HEK293T (cell line): Measurements from ENCODE around the gene SLC19A3.
"Not testable (repeated sequence)": the region's sequence is repeated elsewhere in the genome, so short reads cannot be mapped to it uniquely, and the experiment has no call there.

Source experiments
- CTCF ChIA-PET: fragments of 350-600 bp; formaldehyde crosslinking; extraction: SDS; loops from one replicate; lab custom pipeline; 2021; ENCODE audit warnings: antibody characterized with exemption, inconsistent platforms; lab: Yijun Ruan, JAX
- POLR2A ChIA-PET: fragments of 350-600 bp; formaldehyde crosslinking; extraction: SDS; loops from one replicate; lab custom pipeline; 2020; ENCODE audit warnings: antibody characterized with exemption, inconsistent platforms; lab: Yijun Ruan, JAX
- DNase-seq: peaks from one replicate; pipeline ENCODE4 v3.0.0; 2012; ENCODE audit warnings: mixed read lengths; ENCODE audit errors: extremely low spot score
- ARNT ChIP-seq: fragments of 450-650 bp; IDR thresholded peaks from 2 replicates; pipeline ENCODE4 v1.6.1; 2017; ENCODE audit warnings: mild to moderate bottlenecking
- BHLHE40 ChIP-seq: fragments of 450-650 bp; IDR thresholded peaks from 2 replicates; pipeline ENCODE4 v1.6.1; 2016; ENCODE audit warnings: mild to moderate bottlenecking, moderate library complexity, borderline replicate concordance
- CTBP1 ChIP-seq: fragments of 450-650 bp; IDR thresholded peaks from 2 replicates; pipeline ENCODE4 v1.6.1; 2016; ENCODE audit warnings: borderline replicate concordance
- ELF4 ChIP-seq: fragments of 450-650 bp; IDR thresholded peaks from 2 replicates; pipeline ENCODE4 v1.6.1; 2017; ENCODE audit warnings: antibody characterized with exemption
- FOXA1 ChIP-seq: fragments of 450-650 bp; IDR thresholded peaks from 2 replicates; pipeline ENCODE4 v1.6.1; 2016; ENCODE audit warnings: mild to moderate bottlenecking
- FOXK2 ChIP-seq: fragments of 450-650 bp; IDR thresholded peaks from 2 replicates; pipeline ENCODE4 v1.6.1; 2016; ENCODE audit warnings: mild to moderate bottlenecking
- FOXM1 ChIP-seq: fragments of 450-650 bp; IDR thresholded peaks from 2 replicates; pipeline ENCODE4 v1.6.1; 2017; ENCODE audit warnings: mild to moderate bottlenecking, borderline replicate concordance
- HDGF ChIP-seq: fragments of 450-650 bp; IDR thresholded peaks from 2 replicates; pipeline ENCODE4 v1.6.1; 2017; ENCODE audit warnings: antibody characterized with exemption, borderline replicate concordance
- L3MBTL2 ChIP-seq: fragments of 450-650 bp; conservative IDR thresholded peaks from 2 replicates; pipeline ENCODE4 v1.6.1; 2016; ENCODE audit warnings: mild to moderate bottlenecking
- LEF1 ChIP-seq: fragments of 450-650 bp; IDR thresholded peaks from 2 replicates; pipeline ENCODE4 v1.6.1; 2017; ENCODE audit warnings: mild to moderate bottlenecking, borderline replicate concordance
- NFRKB ChIP-seq: fragments of 450-650 bp; IDR thresholded peaks from 2 replicates; pipeline ENCODE4 v1.6.1; 2016; ENCODE audit warnings: mild to moderate bottlenecking, moderate library complexity
- SP1 ChIP-seq: fragments of 450-650 bp; IDR thresholded peaks from 2 replicates; pipeline ENCODE4 v1.6.1; 2017
- SUZ12 ChIP-seq: fragments of 450-650 bp; IDR thresholded peaks from 2 replicates; pipeline ENCODE4 v1.6.1; 2016; ENCODE audit warnings: mild to moderate bottlenecking
- TARDBP ChIP-seq: fragments of 450-650 bp; IDR thresholded peaks from 2 replicates; pipeline ENCODE4 v1.6.1; 2016
- ZNF384 ChIP-seq: fragments of 450-650 bp; IDR thresholded peaks from 2 replicates; pipeline ENCODE4 v1.6.1; 2016
- TF ChIP-seq, protein P1 (sequence below): fragments of 450-650 bp; IDR thresholded peaks from 2 replicates; pipeline ENCODE4 v1.6.1; 2016

SLC19A3 gene

DNA sequence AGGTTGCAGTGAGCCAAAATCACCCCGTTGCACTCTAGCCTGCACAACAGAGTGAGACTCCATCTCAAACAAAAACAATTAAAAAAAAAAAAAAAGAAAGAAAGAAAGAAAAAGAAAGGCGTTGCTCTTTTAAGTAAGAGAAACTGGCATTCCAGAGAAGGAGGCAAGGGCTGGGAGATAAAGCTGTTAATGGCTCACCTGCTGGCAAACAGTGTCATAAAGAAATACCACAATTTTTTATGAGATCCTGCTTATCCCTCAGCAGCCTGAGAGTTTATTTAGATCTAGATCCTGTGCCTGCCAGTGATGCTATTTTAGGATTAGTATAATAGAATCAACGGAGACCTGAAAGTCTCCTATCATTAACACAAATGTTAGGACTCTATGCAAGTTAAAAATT, 16.3 kb downstream of the SLC19A3 start:
- TF ChIP-seq ARNT (no peak), ZNF384 (no peak), L3MBTL2 (no peak), SUZ12 (no peak), BHLHE40 (no peak), FOXM1 (no peak), HDGF (no peak), ELF4 (no peak)
- POLR2A ChIA-PET = no interaction called here
- CTCF ChIA-PET = no interaction called here
- DNase-seq = no peak

DNA sequence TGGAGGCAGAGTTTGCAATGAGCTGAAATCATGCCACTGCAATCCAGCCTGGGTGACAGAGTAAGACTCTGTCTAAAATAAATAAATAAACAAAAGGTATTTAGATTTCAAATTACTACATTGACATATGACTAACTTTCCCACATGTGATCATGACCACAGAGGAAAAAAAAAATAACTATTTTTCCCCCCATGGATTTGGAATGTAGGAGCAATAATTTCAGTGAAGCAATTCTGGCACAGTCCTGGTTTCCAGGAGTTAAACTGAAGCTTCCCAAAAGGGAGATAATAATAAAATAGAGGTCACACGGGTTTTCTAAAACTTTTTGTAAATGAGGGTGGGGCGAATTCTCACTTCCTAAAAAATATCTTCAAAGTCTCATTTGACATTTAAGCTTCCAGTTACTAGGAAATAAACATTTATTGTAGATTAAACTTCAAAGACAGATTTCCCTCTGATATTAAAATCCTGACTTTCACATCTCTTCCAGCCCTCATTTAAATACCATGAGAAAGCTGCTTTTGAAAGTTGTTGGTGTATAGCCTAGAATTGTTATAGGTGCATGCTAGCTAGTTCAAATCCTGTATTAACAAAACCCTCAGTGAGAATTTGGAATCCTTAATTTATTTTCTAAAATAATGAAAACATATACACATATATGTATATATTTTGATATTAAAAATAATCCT, 20.7 kb downstream of the SLC19A3 start:
- POLR2A ChIA-PET = no interaction called here
- TF ChIP-seq CTBP1 = no peak
- TF ChIP-seq L3MBTL2 = no peak
- TF ChIP-seq LEF1 = no peak
- no peak for TF ChIP-seq ARNT
- no peak for TF ChIP-seq ZNF384
- no peak for TF ChIP-seq BHLHE40
- no peak for TF ChIP-seq SP1
- CTCF ChIA-PET = interaction anchor here (0.7 to 1.0 kb wide), 3 partner anchors 39 to 67 kb away, joined by 3 read pairs; no protein-coding TSS in a partner anchor
- no peak for DNase-seq

DNA sequence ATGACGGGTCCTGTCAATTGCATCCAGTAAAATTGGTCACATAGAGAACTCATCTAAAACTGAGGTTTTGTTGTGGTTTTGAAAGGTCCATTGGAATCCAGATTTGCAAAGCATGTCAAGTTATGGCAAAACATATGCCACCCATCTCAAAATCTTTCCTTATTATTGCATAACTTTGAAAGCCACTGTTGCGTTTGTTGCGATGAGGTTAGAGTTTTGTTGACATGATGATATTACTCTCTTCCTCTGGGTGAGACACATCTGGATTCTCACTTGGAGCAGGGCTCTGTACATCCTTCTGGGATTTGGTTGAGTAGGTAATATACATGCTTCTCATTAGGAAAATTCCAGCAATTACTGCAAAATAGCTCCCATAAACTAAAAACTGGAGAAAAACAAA, 30.6 kb downstream of the SLC19A3 start:
- ChIA-PET POLR2A (no interaction called here), CTCF (no interaction called here)
- TF ChIP-seq ELF4 (no peak), FOXK2 (no peak), FOXA1 (no peak), L3MBTL2 (no peak), LEF1 (no peak), SUZ12 (no peak), NFRKB (no peak), CTBP1 (no peak), ARNT (no peak), HDGF (no peak), FOXM1 (no peak), SP1 (no peak), BHLHE40 (no peak), ZNF384 (no peak)
- DNase-seq = no peak

DNA sequence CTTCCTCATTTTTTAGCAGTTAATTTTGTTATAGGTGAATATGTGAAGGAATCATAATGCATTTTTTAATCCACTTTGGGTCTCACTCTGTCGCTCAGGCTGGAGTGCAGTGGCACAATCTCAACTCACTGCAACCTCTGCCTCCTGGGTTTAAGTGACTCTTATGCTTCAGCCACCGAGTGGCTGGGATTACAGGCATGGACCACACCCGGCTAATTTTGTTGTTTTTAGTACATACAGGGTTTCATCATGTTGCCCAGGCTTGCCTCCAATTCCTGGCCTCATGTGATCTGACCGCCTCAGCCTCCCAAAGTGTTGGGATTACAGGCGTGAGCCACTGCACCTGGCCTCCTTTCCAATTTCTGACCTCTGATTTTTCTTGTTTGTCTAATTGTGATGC, 33.6 kb downstream of the SLC19A3 start:
- ChIA-PET CTCF (no interaction called here), POLR2A (no interaction called here)
- DNase-seq = no peak
- TF ChIP-seq, protein P1, sequence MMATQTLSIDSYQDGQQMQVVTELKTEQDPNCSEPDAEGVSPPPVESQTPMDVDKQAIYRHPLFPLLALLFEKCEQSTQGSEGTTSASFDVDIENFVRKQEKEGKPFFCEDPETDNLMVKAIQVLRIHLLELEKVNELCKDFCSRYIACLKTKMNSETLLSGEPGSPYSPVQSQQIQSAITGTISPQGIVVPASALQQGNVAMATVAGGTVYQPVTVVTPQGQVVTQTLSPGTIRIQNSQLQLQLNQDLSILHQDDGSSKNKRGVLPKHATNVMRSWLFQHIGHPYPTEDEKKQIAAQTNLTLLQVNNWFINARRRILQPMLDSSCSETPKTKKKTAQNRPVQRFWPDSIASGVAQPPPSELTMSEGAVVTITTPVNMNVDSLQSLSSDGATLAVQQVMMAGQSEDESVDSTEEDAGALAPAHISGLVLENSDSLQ = no peak
- no peak for TF ChIP-seq TARDBP
- no peak for TF ChIP-seq ARNT
- no peak for TF ChIP-seq ELF4
- no peak for TF ChIP-seq LEF1
- no peak for TF ChIP-seq FOXK2
- TF ChIP-seq FOXM1 = no peak
- TF ChIP-seq NFRKB = no peak
- TF ChIP-seq CTBP1 = no peak
- TF ChIP-seq SP1 = no peak
- no peak for TF ChIP-seq BHLHE40
- TF ChIP-seq L3MBTL2 = no peak
- no peak for TF ChIP-seq ZNF384
- TF ChIP-seq FOXA1 = no peak
- TF ChIP-seq SUZ12 = no peak
- no peak for TF ChIP-seq HDGF

DNA sequence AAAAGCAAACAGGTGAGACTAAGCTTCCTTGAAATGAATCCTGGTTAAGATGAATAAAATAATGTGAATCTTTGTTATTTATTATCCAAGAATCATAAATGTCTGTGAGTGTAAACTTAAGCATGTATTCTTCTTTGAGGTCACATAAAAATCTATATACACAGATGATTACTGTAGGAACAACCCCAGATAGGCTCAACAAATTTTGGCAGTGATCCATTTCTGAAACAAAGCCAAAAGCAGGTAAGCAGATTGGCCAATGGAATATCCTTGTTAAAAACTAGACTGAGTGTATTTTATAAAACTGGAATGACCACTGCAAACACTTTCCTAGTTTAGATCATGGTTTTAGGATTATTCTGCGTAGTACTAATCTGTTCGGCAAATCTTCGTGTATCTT, 39.9 kb downstream of the SLC19A3 start:
- ChIA-PET CTCF (interaction anchor here (0.9 kb wide), 1 partner anchor 88 kb away, joined by 3 read pairs; no protein-coding TSS in a partner anchor), POLR2A (no interaction called here)
- TF ChIP-seq BHLHE40 = no peak
- TF ChIP-seq ARNT = no peak
- TF ChIP-seq, protein P1 = no peak
- no peak for TF ChIP-seq ZNF384
- TF ChIP-seq FOXK2 = no peak
- TF ChIP-seq FOXA1 = no peak
- TF ChIP-seq FOXM1 = no peak
- DNase-seq = no peak

DNA sequence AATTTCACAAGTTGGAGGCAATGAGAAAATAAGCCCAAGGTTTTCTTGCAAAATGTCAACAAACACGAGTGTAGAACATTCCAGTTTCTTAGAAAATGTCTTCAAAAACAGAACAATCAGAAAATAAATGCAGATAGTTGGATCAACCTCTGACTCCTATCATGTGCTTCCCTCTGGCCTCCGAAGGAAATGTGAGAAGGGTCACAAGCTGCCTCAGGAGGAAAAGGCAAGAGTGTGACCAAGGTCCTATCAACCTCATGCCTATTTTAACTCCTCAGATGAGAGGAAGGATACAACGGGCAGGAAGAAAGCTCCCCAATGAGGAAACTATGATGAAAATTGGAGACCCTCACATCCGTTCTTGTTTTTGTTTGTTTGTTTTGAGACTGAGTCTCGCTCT, 43.3 kb downstream of the SLC19A3 start:
- ChIA-PET POLR2A (no interaction called here), CTCF (interaction anchor here (0.6 kb wide), 1 partner anchor 217 kb away, joined by 3 read pairs; no protein-coding TSS in a partner anchor)
- no peak for TF ChIP-seq HDGF
- no peak for TF ChIP-seq LEF1
- TF ChIP-seq, protein P1 = no peak
- no peak for TF ChIP-seq FOXM1
- no peak for TF ChIP-seq NFRKB
- TF ChIP-seq ELF4 = no peak
- TF ChIP-seq ARNT = no peak
- no peak for TF ChIP-seq SP1
- TF ChIP-seq SUZ12 = no peak
- no peak for TF ChIP-seq BHLHE40
- TF ChIP-seq FOXA1 = no peak
- TF ChIP-seq L3MBTL2 = no peak
- no peak for TF ChIP-seq CTBP1
- TF ChIP-seq ZNF384 = no peak
- no peak for TF ChIP-seq FOXK2
- no peak for TF ChIP-seq TARDBP
- DNase-seq = no peak

DNA sequence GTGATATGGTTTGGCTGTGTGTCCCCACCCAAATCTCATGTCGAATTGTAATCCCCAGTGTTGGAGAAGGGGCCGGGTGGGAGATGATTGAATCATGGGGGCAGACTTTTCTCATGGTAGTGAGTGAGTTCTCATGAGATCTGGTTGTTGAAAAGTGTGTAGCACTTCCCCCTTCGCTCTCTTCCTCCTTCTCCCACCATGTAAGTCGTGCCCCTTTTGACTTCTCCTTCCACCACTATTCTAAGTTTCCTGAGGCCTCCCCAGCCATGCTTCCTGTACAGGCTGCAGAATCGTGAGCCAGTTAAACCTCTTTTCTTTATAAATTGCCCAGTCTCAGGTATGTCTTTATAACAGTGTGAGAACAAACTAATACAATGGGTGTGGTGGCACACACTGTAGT, 44.2 kb downstream of the SLC19A3 start:
- not testable (repeated sequence) for DNase-seq

More for the DNA sequence above, 44.2 kb downstream of the SLC19A3 start:
- CTCF ChIA-PET = interaction anchor here (0.6 kb wide), 1 partner anchor 218 kb away, joined by 3 read pairs; no protein-coding TSS in a partner anchor
- POLR2A ChIA-PET = not testable (repeated sequence)
